ENCODE data around the gene EFHC1. TPM values are rescaled to one million over a fixed set of nuclear protein-coding genes. Genes with fewer than 3 reads are reported as not detected.

EFHC1 gene
- total RNA-seq, 1 donor from 2014 or later: 14.1 TPM

DNA sequence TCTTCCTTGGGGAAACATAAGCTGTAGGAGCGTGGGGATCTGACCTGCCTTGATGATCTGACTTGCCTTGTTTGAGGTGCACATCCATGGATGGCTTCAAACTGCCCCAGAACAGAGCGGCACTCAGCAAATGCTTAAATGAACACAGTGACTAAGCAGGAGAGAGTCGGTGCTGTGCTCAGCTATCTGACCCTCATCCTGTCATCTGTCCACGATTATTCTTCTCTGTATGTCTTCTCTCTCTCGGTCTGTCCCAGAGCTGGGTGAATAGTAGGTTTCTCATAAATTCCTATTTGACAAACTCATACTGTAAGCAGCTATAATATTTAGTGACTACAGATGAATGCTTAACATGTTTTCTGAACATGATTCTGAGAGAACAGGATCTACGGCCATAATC lies 119.5 kb downstream of the EFHC1 start:
- no peak overlapping the region for H3K9ac ChIP-seq (ENCODE audit: low read depth in 1 of 3, low read length in 3 of 3)
- H3K4me3 ChIP-seq (ENCODE audit: low read length in 3 of 3): no peak overlapping the region
- no peaks in the 10 kb centered on the region for H3K9me3 ChIP-seq (ENCODE audit: control insufficient read depth in 3 of 3, low read length in 3 of 3)
- H3K4me1 ChIP-seq (ENCODE audit: control insufficient read depth in 3 of 3, insufficient read depth in 3 of 3, low read length in 3 of 3): peaks cover 11 to 29% (median 15%) of the 10 kb centered on the region in 3 donors
- no peaks in the 10 kb centered on the region for H3K27me3 ChIP-seq (ENCODE audit: control insufficient read depth in 3 of 3, insufficient read depth in 3 of 3, low read length in 3 of 3)
- H3K27ac ChIP-seq (ENCODE audit: low read depth, low read length): no peak overlapping the region
- peaks cover 0 to 7% (median 0%) of the 10 kb centered on the region in 3 donors for H3K36me3 ChIP-seq (ENCODE audit: control insufficient read depth in 3 of 3, insufficient read depth in 3 of 3, low read length in 3 of 3)

DNA sequence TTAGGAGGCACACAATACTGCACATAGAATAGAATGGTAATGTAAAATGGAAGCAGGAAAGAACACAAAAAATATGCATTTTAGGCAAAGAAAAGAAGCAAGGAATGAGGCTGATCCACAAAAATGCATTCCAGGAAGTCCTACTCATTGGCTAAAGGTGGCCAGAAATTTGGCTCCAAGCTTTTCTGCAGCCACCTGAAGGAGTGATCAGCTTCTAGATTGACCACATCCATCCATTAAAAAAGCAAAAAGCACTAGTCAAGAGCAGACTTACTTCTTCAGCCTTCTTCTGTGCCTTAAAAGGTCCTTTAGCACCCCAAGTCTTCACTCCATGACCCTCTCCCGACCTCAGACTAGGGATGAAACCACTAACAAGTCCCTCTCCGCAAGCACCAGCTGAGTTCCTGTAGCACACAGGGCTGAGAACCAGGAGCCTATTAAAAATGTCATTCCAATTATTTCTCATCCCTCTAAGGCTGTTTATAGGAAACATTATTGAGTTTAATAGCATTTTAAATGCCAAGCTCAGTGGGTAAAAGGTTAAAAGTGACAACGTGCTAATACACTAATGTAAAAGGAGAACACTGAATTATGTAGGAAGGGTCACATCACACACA lies 120.3 kb downstream of the EFHC1 start:
- no peak overlapping the region for H3K27ac ChIP-seq (ENCODE audit: low read depth, low read length)
- no peaks in the 10 kb centered on the region for H3K36me3 ChIP-seq (ENCODE audit: control insufficient read depth in 3 of 3, insufficient read depth in 3 of 3, low read length in 3 of 3)
- no peaks in the 10 kb centered on the region for H3K9me3 ChIP-seq (ENCODE audit: control insufficient read depth in 3 of 3, low read length in 3 of 3)
- H3K4me1 ChIP-seq (ENCODE audit: control insufficient read depth in 3 of 3, insufficient read depth in 3 of 3, low read length in 3 of 3): peaks cover 15 to 36% (median 15%) of the 10 kb centered on the region in 3 donors
- no peak overlapping the region for H3K4me3 ChIP-seq (ENCODE audit: low read length in 3 of 3)
- no peaks in the 10 kb centered on the region for H3K27me3 ChIP-seq (ENCODE audit: control insufficient read depth in 3 of 3, insufficient read depth in 3 of 3, low read length in 3 of 3)
- no peak overlapping the region for H3K9ac ChIP-seq (ENCODE audit: low read depth in 1 of 3, low read length in 3 of 3)

GRCh38 chr6:52541135-52541534 lies 121.0 kb downstream of the EFHC1 start:
- Histone ChIP-seq H3K9me3 (ENCODE audit: control insufficient read depth in 3 of 3, low read length in 3 of 3) (no peaks in the 10 kb centered on the region), H3K9ac (ENCODE audit: low read depth in 1 of 3, low read length in 3 of 3) (no peak overlapping the region), H3K27me3 (ENCODE audit: control insufficient read depth in 3 of 3, insufficient read depth in 3 of 3, low read length in 3 of 3) (no peaks in the 10 kb centered on the region), H3K4me3 (ENCODE audit: low read length in 3 of 3) (no peak overlapping the region), H3K36me3 (ENCODE audit: control insufficient read depth in 3 of 3, insufficient read depth in 3 of 3, low read length in 3 of 3) (no peaks in the 10 kb centered on the region), H3K4me1 (ENCODE audit: control insufficient read depth in 3 of 3, insufficient read depth in 3 of 3, low read length in 3 of 3) (peaks cover 15 to 38% (median 15%) of the 10 kb centered on the region in 3 donors), H3K27ac (ENCODE audit: low read depth, low read length) (no peak overlapping the region)

DNA sequence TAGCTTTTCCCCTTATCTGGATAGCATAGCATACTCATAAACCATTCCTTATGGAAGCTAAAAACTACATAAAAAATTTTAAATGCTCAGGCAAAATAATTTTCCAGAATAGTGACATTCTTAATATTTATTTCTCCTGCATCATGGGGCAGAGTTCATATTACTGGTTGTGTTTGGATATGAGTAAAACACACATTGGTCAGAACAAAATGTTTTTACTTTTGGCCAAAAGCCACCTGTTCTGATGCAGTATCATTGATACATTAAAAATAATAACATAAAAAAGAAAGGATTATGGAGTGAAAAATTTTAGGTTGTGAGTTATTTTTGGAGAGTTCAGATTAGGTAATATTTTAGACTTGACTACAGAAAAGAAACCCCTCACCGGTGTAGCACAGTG lies 123.1 kb downstream of the EFHC1 start:
- no peak overlapping the region for H3K27ac ChIP-seq (ENCODE audit: low read depth, low read length)
- H3K4me3 ChIP-seq (ENCODE audit: low read length in 3 of 3): no peak overlapping the region
- H3K9me3 ChIP-seq (ENCODE audit: control insufficient read depth in 3 of 3, low read length in 3 of 3): no peaks in the 10 kb centered on the region
- no peaks in the 10 kb centered on the region for H3K36me3 ChIP-seq (ENCODE audit: control insufficient read depth in 3 of 3, insufficient read depth in 3 of 3, low read length in 3 of 3)
- no peak overlapping the region for H3K9ac ChIP-seq (ENCODE audit: low read depth in 1 of 3, low read length in 3 of 3)
- H3K4me1 ChIP-seq (ENCODE audit: control insufficient read depth in 3 of 3, insufficient read depth in 3 of 3, low read length in 3 of 3): peaks cover 7 to 35% (median 9%) of the 10 kb centered on the region in 3 donors
- H3K27me3 ChIP-seq (ENCODE audit: control insufficient read depth in 3 of 3, insufficient read depth in 3 of 3, low read length in 3 of 3): peaks cover 0 to 2% (median 0%) of the 10 kb centered on the region in 3 donors

DNA sequence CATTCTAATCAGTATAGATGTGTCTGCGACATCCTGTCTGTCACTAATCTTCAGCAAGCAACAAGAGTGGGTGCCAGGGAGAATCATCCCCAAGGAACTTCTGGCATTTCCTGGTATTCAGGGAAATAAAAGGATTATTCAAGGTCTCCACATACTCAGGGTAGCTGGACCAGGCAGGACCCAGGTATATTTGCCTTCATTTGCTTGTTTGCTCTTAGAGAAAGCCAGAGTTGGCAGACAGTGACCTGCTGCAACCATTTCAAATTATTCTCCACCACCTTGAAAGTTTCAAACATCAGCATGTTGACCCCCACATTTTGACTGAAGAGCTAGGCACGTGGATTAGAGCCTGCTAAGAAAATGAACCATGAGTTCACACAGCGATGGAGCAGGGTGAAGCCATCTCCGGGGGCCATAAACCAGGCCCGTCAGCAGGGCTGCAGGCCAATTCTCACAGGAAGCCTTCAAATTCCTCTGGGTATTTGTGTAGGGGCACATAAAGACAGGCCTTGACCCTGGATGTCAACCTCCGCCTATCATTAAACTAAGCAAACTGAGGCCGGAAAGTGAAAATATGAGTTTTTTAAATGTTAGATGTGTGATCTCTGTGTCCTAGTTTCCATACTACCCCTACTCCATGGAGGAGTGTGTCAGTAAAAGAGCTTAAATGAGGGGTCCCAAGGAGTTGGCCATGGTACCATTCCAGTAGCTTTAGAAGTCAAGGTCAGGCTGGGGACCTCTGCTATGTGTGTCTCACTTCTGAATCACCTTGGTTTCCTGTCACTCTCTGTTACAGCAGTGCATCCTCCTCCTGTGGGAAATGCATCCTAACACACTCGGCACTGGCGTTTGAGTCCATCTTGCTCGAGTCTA lies 123.8 kb downstream of the EFHC1 start:
- Histone ChIP-seq H3K9ac (ENCODE audit: low read depth in 1 of 3, low read length in 3 of 3) (no peak overlapping the region), H3K4me1 (ENCODE audit: control insufficient read depth in 3 of 3, insufficient read depth in 3 of 3, low read length in 3 of 3) (peaks cover 7 to 35% (median 9%) of the 10 kb centered on the region in 3 donors), H3K36me3 (ENCODE audit: control insufficient read depth in 3 of 3, insufficient read depth in 3 of 3, low read length in 3 of 3) (no peaks in the 10 kb centered on the region), H3K27ac (ENCODE audit: low read depth, low read length) (no peak overlapping the region), H3K9me3 (ENCODE audit: control insufficient read depth in 3 of 3, low read length in 3 of 3) (no peaks in the 10 kb centered on the region), H3K27me3 (ENCODE audit: control insufficient read depth in 3 of 3, insufficient read depth in 3 of 3, low read length in 3 of 3) (peaks cover 0 to 2% (median 0%) of the 10 kb centered on the region in 3 donors), H3K4me3 (ENCODE audit: low read length in 3 of 3) (no peak overlapping the region)

- Histone ChIP-seq H3K4me3 (ENCODE audit: low read length in 3 of 3) (no peak overlapping the region), H3K27me3 (ENCODE audit: control insufficient read depth in 3 of 3, insufficient read depth in 3 of 3, low read length in 3 of 3) (peaks cover 0 to 2% (median 0%) of the 10 kb centered on the region in 3 donors), H3K4me1 (ENCODE audit: control insufficient read depth in 3 of 3, insufficient read depth in 3 of 3, low read length in 3 of 3) (peaks cover 8 to 39% (median 12%) of the 10 kb centered on the region in 3 donors), H3K9me3 (ENCODE audit: control insufficient read depth in 3 of 3, low read length in 3 of 3) (no peaks in the 10 kb centered on the region), H3K36me3 (ENCODE audit: control insufficient read depth in 3 of 3, insufficient read depth in 3 of 3, low read length in 3 of 3) (no peaks in the 10 kb centered on the region), H3K9ac (ENCODE audit: low read depth in 1 of 3, low read length in 3 of 3) (no peak overlapping the region), H3K27ac (ENCODE audit: low read depth, low read length) (no peak overlapping the region)
These were observed 124.7 kb downstream of the EFHC1 start for GRCh38 chr6:52544602-52545405.

DNA sequence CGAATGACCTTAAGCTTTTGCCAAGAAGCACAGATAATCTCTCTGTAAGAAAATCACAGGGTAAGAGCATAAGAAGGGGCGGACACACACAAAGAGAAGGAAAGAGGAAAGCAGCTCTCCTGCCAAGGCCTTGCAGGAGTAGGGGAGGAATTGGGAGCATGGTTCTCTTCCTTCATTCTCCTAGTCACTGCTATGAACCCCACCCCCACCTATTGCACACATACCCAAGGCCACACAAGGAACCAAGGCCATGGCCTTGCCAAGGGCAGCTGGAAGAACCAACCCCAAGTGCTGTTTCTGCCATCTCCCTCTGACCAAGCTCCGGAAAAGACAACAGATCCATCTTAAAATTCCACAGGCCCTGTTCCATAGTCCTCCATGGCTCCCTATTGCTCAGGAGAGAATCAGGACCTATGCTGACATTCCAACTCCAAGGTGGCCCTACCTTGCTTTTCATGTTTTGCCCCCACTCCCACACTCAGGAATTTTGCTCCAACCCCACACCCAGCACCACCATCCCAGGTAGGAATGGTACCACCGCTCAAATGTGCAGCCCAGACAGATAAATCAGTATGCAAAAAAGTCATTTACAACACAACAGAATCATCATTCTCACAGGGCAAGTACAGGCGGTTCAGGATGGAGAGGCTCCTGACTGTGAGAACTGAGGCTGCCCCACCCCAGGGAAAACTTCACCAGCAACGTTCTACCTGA lies 125.4 kb downstream of the EFHC1 start:
- Histone ChIP-seq H3K27ac (ENCODE audit: low read depth, low read length) (no peak overlapping the region), H3K4me1 (ENCODE audit: control insufficient read depth in 3 of 3, insufficient read depth in 3 of 3, low read length in 3 of 3) (peaks cover 14 to 39% (median 19%) of the 10 kb centered on the region in 3 donors), H3K36me3 (ENCODE audit: control insufficient read depth in 3 of 3, insufficient read depth in 3 of 3, low read length in 3 of 3) (no peaks in the 10 kb centered on the region), H3K27me3 (ENCODE audit: control insufficient read depth in 3 of 3, insufficient read depth in 3 of 3, low read length in 3 of 3) (peaks cover 0 to 2% (median 0%) of the 10 kb centered on the region in 3 donors), H3K9me3 (ENCODE audit: control insufficient read depth in 3 of 3, low read length in 3 of 3) (no peaks in the 10 kb centered on the region), H3K4me3 (ENCODE audit: low read length in 3 of 3) (no peak overlapping the region), H3K9ac (ENCODE audit: low read depth in 1 of 3, low read length in 3 of 3) (no peak overlapping the region)

GRCh38 chr6:52546192-52546591 lies 126.0 kb downstream of the EFHC1 start:
- Histone ChIP-seq H3K27me3 (ENCODE audit: control insufficient read depth in 3 of 3, insufficient read depth in 3 of 3, low read length in 3 of 3) (peaks cover 0 to 2% (median 0%) of the 10 kb centered on the region in 3 donors), H3K36me3 (ENCODE audit: control insufficient read depth in 3 of 3, insufficient read depth in 3 of 3, low read length in 3 of 3) (no peaks in the 10 kb centered on the region), H3K9ac (ENCODE audit: low read depth in 1 of 3, low read length in 3 of 3) (no peak overlapping the region), H3K9me3 (ENCODE audit: control insufficient read depth in 3 of 3, low read length in 3 of 3) (no peaks in the 10 kb centered on the region), H3K27ac (ENCODE audit: low read depth, low read length) (no peak overlapping the region), H3K4me1 (ENCODE audit: control insufficient read depth in 3 of 3, insufficient read depth in 3 of 3, low read length in 3 of 3) (peaks cover 21 to 42% (median 21%) of the 10 kb centered on the region in 3 donors), H3K4me3 (ENCODE audit: low read length in 3 of 3) (no peak overlapping the region)

- Histone ChIP-seq H3K36me3 (ENCODE audit: control insufficient read depth in 3 of 3, insufficient read depth in 3 of 3, low read length in 3 of 3) (no peaks in the 10 kb centered on the region), H3K27ac (ENCODE audit: low read depth, low read length) (no peak overlapping the region), H3K4me1 (ENCODE audit: control insufficient read depth in 3 of 3, insufficient read depth in 3 of 3, low read length in 3 of 3) (peaks cover 24 to 47% (median 26%) of the 10 kb centered on the region in 3 donors), H3K9me3 (ENCODE audit: control insufficient read depth in 3 of 3, low read length in 3 of 3) (no peaks in the 10 kb centered on the region), H3K27me3 (ENCODE audit: control insufficient read depth in 3 of 3, insufficient read depth in 3 of 3, low read length in 3 of 3) (peaks cover 0 to 2% (median 0%) of the 10 kb centered on the region in 3 donors), H3K9ac (ENCODE audit: low read depth in 1 of 3, low read length in 3 of 3) (no peak overlapping the region), H3K4me3 (ENCODE audit: low read length in 3 of 3) (no peak overlapping the region)
These were observed 126.5 kb downstream of the EFHC1 start for GRCh38 chr6:52546678-52547077.
